Measurements from ENCODE around the gene HS6ST2. TPM values are rescaled to one million over a fixed set of nuclear protein-coding genes. Genes with fewer than 3 reads are reported as not detected.
"Not testable (repeated sequence)": the region's sequence is repeated elsewhere in the genome, so short reads cannot be mapped to it uniquely, and the experiment has no call there.

The HS6ST2 gene
- total RNA-seq, 1 donor from 2014 or later = 23.4 TPM

GRCh38 chrX:132945055-132945599 is 13.3 kb downstream of the HS6ST2 start:
- not testable (repeated sequence) for DNase-seq (ENCODE audit: low spot score)

- peak; percentile 10 for DNase-seq (ENCODE audit: low spot score)
Observed at GRCh38 chrX:132940727-132941327, 17.6 kb downstream of the HS6ST2 start.

- no peak for DNase-seq (ENCODE audit: low spot score)
Observed at GRCh38 chrX:132933170-132933569, 25.3 kb downstream of the HS6ST2 start.

- DNase-seq (ENCODE audit: low spot score) = no peak
Observed at GRCh38 chrX:132924426-132924825, 34.0 kb downstream of the HS6ST2 start.

- DNase-seq (ENCODE audit: low spot score) = no peak
Observed at GRCh38 chrX:132918523-132918922, 39.9 kb downstream of the HS6ST2 start.

- DNase-seq (ENCODE audit: low spot score) = no peak
Observed at GRCh38 chrX:132916349-132916748, 42.1 kb downstream of the HS6ST2 start.

- peak; percentile 25 for DNase-seq (ENCODE audit: low spot score)
Observed at GRCh38 chrX:132909643-132910042, 48.8 kb downstream of the HS6ST2 start.

GRCh38 chrX:132908891-132909290 is 49.5 kb downstream of the HS6ST2 start:
- DNase-seq (ENCODE audit: low spot score) = no peak

GRCh38 chrX:132900633-132901293 is 57.7 kb downstream of the HS6ST2 start:
- DNase-seq (ENCODE audit: low spot score) = no peak

GRCh38 chrX:132887569-132887968 is 70.9 kb downstream of the HS6ST2 start:
- DNase-seq (ENCODE audit: low spot score) = no peak

- no peak for DNase-seq (ENCODE audit: low spot score)
Observed at GRCh38 chrX:132883358-132883915, 75.0 kb downstream of the HS6ST2 start.

GRCh38 chrX:132880753-132881152 is 77.7 kb downstream of the HS6ST2 start:
- not testable (repeated sequence) for DNase-seq (ENCODE audit: low spot score)

GRCh38 chrX:132877954-132878536 is 80.4 kb downstream of the HS6ST2 start:
- DNase-seq (ENCODE audit: low spot score) = peak; percentile 1

- peak; percentile 24 for DNase-seq (ENCODE audit: low spot score)
Observed at GRCh38 chrX:132876523-132877338, 81.7 kb downstream of the HS6ST2 start.

GRCh38 chrX:132875650-132876522 is 82.5 kb downstream of the HS6ST2 start:
- DNase-seq (ENCODE audit: low spot score) = no peak

GRCh38 chrX:132862562-132862961 is 95.9 kb downstream of the HS6ST2 start:
- no peak for DNase-seq (ENCODE audit: low spot score)

GRCh38 chrX:132861076-132861475 is 97.4 kb downstream of the HS6ST2 start:
- DNase-seq (ENCODE audit: low spot score) = no peak

- no peak for DNase-seq (ENCODE audit: low spot score)
Observed at GRCh38 chrX:132860200-132860599, 98.2 kb downstream of the HS6ST2 start.

- DNase-seq (ENCODE audit: low spot score) = no peak
Observed at GRCh38 chrX:132858018-132858417, 100.4 kb downstream of the HS6ST2 start.

- no peak for DNase-seq (ENCODE audit: low spot score)
Observed at GRCh38 chrX:132855780-132856341, 102.6 kb downstream of the HS6ST2 start.
